Brain microvascular endothelial cell (primary cell): Measurements from ENCODE around the gene PAXX.

ENCODE experiments used
- DNase-seq: peaks from one replicate; pipeline ENCODE4 v3.0.0-alpha.2; 2020
- H3K27ac ChIP-seq: fragments of 250-450 bp; sonication (Bioruptor Pico); 2 replicates; pipeline ENCODE4 v1.5.1; 2020; ENCODE audit warnings: mild to moderate bottlenecking, moderate library complexity
- H3K27me3 ChIP-seq: fragments of 250-450 bp; sonication (Bioruptor Pico); replicated peaks from 2 replicates; pipeline ENCODE4 v1.5.1; 2020; ENCODE audit warnings: mild to moderate bottlenecking
- H3K36me3 ChIP-seq: fragments of 250-450 bp; sonication (Bioruptor Pico); replicated peaks from 2 replicates; pipeline ENCODE4 v1.5.1; 2020; ENCODE audit warnings: mild to moderate bottlenecking
- H3K4me3 ChIP-seq: 2 replicates; pipeline ENCODE4 v1.5.1; 2011; ENCODE audit warnings: low read depth, mild to moderate bottlenecking, control low read depth, low read length, moderate library complexity
- CTCF ChIP-seq: IDR thresholded peaks from 2 replicates; pipeline ENCODE4 v1.5.1; 2011; ENCODE audit warnings: low read depth, mild to moderate bottlenecking, moderate library complexity, low read length, control low read depth, inconsistent platforms; ENCODE audit errors: missing control alignments
- in situ Hi-C: cut with HindIII; loops from 2 replicates; pipeline ENCODE4 v1.10.0; 2017; ENCODE audit warnings: low sequenced_read_pairs, low pct_ligation_motif_present

PAXX gene

GRCh38 chr9:136958898-136959850, 33.0 kb upstream of the PAXX start:
- DNase-seq = no peak
- no peak overlapping the region for H3K4me3 ChIP-seq
- H3K27ac ChIP-seq = no peak overlapping the region
- no peak for TF ChIP-seq CTCF
- no peaks in the 10 kb centered on the region for H3K27me3 ChIP-seq
- H3K36me3 ChIP-seq = no peaks in the 10 kb centered on the region
- in situ Hi-C loops = no loop called here

GRCh38 chr9:136960212-136960937, 31.8 kb upstream of the PAXX start:
- no peaks in the 10 kb centered on the region for H3K36me3 ChIP-seq
- no peak for DNase-seq
- TF ChIP-seq CTCF = no peak
- H3K27ac ChIP-seq = no peak overlapping the region
- no peak overlapping the region for H3K4me3 ChIP-seq
- H3K27me3 ChIP-seq = no peaks in the 10 kb centered on the region
- in situ Hi-C loops = no loop called here

- Histone ChIP-seq H3K4me3 (no peak overlapping the region), H3K27me3 (no peaks in the 10 kb centered on the region), H3K27ac (no peak overlapping the region), H3K36me3 (no peaks in the 10 kb centered on the region)
- in situ Hi-C loops = no loop called here
- no peak for TF ChIP-seq CTCF
- no peak for DNase-seq
Observed at GRCh38 chr9:136960938-136961275, 31.3 kb upstream of the PAXX start.

- no peak overlapping the region for H3K27ac ChIP-seq
- no peaks in the 10 kb centered on the region for H3K27me3 ChIP-seq
- DNase-seq = no peak
- no peak for TF ChIP-seq CTCF
- H3K36me3 ChIP-seq = no peaks in the 10 kb centered on the region
- in situ Hi-C loops = no loop called here
- H3K4me3 ChIP-seq = no peak overlapping the region
Observed at GRCh38 chr9:136961279-136962065, 30.8 kb upstream of the PAXX start.

GRCh38 chr9:136962163-136962562, 30.1 kb upstream of the PAXX start:
- in situ Hi-C loops = no loop called here
- no peak overlapping the region for H3K27ac ChIP-seq
- no peaks in the 10 kb centered on the region for H3K36me3 ChIP-seq
- DNase-seq = no peak
- no peak overlapping the region for H3K4me3 ChIP-seq
- TF ChIP-seq CTCF = no peak
- no peaks in the 10 kb centered on the region for H3K27me3 ChIP-seq
